ENCODE results near the gene PAX9.
A peak's percentile ranks its signal among the peaks of the same experiment; 100 is the strongest.

PAX9 gene

DNA sequence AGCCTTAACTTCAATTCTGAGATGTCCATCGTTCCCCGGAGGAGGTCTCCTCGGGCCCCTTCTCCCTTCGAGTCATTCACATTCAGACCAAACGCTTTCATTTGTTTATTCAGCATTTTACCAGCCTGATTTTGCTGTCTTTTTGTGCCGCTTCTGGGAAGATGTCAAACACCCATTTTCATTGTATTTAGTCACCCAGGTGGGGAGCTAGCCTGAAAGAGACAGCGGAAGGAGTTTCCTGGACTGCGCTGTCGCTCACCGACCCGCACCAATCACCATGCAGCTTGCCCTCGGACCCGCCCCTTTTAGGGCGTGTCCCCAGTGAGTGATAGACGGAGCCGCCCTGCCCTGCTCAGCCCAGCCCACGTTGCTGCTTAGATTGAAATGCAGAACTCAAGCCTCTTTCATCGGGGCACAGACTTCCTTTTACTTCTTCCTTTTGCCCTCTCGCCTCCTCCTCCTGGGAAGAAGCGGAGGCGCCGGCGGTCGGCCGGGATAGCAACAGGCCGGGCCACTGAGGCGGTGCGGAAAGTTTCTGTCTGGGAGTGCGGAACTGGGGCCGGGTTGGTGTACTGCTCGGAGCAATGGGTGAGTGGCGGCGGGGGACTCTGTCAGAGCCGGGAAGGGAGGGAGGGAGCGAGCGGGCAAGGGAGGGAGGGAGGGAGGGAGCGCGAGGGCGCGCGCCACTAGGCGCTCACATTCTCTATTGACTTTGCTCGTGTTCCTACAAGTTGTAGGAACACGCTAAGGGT, at the start of gene PAX9:
Gene PAX9 (plus strand): TSS at position 355 of the 752 bp plus-strand sequence. CDS start 230 bp downstream, at position 585.
- H3K4me3 ChIP-seq (ENCODE audit: low read depth, low read length): peak within 1 kb of the TSS; percentile 56
- DNase-seq (ENCODE audit: low read depth, low spot score): no peak
- ChIA-PET POLR2A (no interaction called here), CTCF (interaction anchor here (1.4 kb wide), 1 partner anchor 488 kb away, joined by 4 read pairs; no protein-coding TSS in a partner anchor)
- TF ChIP-seq, protein P1, sequence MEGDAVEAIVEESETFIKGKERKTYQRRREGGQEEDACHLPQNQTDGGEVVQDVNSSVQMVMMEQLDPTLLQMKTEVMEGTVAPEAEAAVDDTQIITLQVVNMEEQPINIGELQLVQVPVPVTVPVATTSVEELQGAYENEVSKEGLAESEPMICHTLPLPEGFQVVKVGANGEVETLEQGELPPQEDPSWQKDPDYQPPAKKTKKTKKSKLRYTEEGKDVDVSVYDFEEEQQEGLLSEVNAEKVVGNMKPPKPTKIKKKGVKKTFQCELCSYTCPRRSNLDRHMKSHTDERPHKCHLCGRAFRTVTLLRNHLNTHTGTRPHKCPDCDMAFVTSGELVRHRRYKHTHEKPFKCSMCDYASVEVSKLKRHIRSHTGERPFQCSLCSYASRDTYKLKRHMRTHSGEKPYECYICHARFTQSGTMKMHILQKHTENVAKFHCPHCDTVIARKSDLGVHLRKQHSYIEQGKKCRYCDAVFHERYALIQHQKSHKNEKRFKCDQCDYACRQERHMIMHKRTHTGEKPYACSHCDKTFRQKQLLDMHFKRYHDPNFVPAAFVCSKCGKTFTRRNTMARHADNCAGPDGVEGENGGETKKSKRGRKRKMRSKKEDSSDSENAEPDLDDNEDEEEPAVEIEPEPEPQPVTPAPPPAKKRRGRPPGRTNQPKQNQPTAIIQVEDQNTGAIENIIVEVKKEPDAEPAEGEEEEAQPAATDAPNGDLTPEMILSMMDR (IDR thresholded peaks at IDR 0.05; ENCODE audit: insufficient read depth, low read length, missing control alignments): no peak

DNA sequence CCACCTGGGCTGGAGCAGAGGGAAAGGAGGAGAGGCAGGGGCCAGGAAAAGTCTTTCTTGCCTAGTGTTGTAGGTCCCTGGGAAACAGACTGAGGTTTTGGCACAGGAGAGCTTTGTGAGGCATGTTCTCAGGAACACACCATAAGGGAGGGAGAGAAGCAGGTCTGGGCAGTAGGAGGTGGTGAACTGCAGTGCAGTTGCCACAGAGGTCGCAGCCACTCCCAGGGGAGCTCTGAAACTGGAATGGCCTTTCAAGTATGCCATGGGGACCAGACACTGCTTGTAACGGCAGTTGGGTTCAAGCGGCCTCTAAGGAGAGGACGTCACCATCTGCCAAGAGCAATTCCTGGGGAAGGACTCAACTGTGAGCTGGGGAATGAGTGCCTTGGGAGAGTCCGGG, 43.8 kb upstream of the PAX9 start:
- CTCF ChIA-PET: interaction anchor here (0.7 to 1.7 kb wide), 2 partner anchors 12 to 30 kb away, joined by 3 to 5 read pairs; no protein-coding TSS in a partner anchor

DNA sequence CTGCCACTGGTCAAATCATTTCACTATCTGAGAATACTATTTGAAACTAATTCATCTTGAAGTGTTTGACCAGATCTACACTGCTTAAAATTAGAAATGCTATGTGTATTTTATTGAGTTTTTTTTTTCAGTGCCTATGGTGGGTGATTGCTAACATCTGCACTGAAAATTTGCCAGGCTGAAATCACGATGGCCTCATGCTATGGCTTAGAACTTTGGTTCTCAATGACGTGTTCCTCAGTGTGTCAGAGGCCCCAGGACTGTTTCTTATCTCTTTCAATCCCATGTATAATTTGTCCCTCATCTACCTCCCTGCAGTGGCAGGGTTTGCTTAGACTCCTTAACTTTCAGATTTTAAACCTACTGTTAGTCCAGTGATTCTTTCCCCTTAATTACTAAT, 43.0 kb upstream of the PAX9 start:
- POLR2A ChIA-PET: no interaction called here
- no peak for DNase-seq (ENCODE audit: low read depth, low spot score)
- CTCF ChIA-PET: interaction anchor here (1.7 kb wide), 1 partner anchor 29 kb away, joined by 5 read pairs; no protein-coding TSS in a partner anchor
- TF ChIP-seq, protein P1 (IDR thresholded peaks at IDR 0.05; ENCODE audit: insufficient read depth, low read length, missing control alignments): no peak
- H3K4me3 ChIP-seq (ENCODE audit: low read depth, low read length): no peak overlapping the region

More for the DNA sequence above, 43.8 kb upstream of the PAX9 start:
- TF ChIP-seq, protein P1 (IDR thresholded peaks at IDR 0.05; ENCODE audit: insufficient read depth, low read length, missing control alignments): no peak
- POLR2A ChIA-PET: no interaction called here
- H3K4me3 ChIP-seq (ENCODE audit: low read depth, low read length): no peak overlapping the region
- no peak for DNase-seq (ENCODE audit: low read depth, low spot score)

DNA sequence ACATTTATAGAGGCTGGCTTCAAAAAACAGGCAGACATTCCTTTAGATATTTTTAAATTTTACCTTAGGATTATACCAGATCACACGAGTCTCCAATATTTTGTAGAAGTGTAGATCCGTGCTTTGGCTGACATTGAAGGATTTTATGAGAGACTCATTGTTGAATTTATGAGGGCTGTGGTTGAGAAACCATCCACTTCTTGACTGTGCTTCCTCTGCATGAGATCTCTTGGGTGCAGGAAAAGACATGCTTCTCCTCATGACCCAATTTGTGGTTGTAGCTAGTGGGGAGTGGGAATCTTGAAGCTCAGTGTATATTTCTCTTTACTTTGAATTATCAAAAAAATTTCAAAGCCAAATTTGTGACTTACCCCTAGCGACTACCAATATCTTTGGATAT, 42.5 kb upstream of the PAX9 start:
- no peak for DNase-seq (ENCODE audit: low read depth, low spot score)
- CTCF ChIA-PET: interaction anchor here (0.9 to 1.3 kb wide), 2 partner anchors 13 to 29 kb away, joined by 3 read pairs; no protein-coding TSS in a partner anchor
- TF ChIP-seq, protein P1 (IDR thresholded peaks at IDR 0.05; ENCODE audit: insufficient read depth, low read length, missing control alignments): no peak
- POLR2A ChIA-PET: no interaction called here
- H3K4me3 ChIP-seq (ENCODE audit: low read depth, low read length): no peak overlapping the region

DNA sequence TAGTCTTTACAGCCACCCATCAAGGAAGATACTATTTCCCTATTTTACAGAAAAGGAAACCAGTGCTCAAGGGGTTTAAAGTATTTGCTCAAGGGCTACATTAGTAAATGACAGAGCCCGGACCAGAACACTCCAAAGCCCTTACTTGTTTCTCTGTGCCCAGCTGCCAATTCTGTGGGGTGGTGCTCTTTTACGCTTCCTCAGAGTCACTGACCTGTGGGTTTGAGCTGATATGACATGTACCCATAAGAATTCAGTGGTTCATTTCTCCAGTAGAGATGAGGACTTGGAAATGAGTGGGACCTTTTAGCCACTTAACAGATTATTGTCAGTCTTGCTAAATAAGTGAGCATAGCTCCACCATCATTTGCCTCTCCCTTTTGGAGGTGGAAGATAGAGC, 41.8 kb upstream of the PAX9 start:
- POLR2A ChIA-PET: no interaction called here
- no peak for DNase-seq (ENCODE audit: low read depth, low spot score)
- H3K4me3 ChIP-seq (ENCODE audit: low read depth, low read length): no peak overlapping the region
- CTCF ChIA-PET: interaction anchor here (0.9 to 1.3 kb wide), 2 partner anchors 14 to 28 kb away, joined by 3 read pairs; no protein-coding TSS in a partner anchor
- TF ChIP-seq, protein P1 (IDR thresholded peaks at IDR 0.05; ENCODE audit: insufficient read depth, low read length, missing control alignments): no peak

DNA sequence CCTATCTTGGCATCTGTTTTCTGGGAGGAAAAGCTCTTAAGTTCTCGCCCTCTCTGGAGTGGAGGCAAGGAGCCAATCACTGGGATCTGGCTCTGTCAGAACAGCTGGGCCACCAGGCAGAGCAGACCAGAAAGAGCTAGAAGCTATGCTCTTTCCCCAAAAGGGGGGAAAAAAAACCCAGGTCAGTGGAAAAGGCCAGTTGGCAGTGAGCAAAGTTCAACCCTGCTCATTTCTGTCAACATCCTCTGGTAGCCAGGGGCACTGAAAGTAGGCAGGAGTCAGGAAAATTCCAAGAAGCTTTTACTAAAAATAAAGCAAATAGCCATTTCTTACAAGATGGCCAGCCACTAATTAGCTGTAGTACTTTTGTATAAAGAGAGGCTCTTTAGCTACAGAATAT, 36.6 kb upstream of the PAX9 start:
- CTCF ChIA-PET: interaction anchor here (1.0 to 1.1 kb wide), 2 partner anchors 19 to 71 kb away, joined by 3 to 4 read pairs; no protein-coding TSS in a partner anchor
- TF ChIP-seq, protein P1 (IDR thresholded peaks at IDR 0.05; ENCODE audit: insufficient read depth, low read length, missing control alignments): no peak
- H3K4me3 ChIP-seq (ENCODE audit: low read depth, low read length): no peak overlapping the region
- no peak for DNase-seq (ENCODE audit: low read depth, low spot score)
- POLR2A ChIA-PET: no interaction called here
